Lower leg skin (tissue), 3 donors: ENCODE data around the gene CTLA4.

Experiments used
- CTCF ChIP-seq, 3 donors: fragments of 450-650 bp; IDR thresholded peaks; one replicate each; pipeline ENCODE4 v1.5.1; 2016; ENCODE audit warnings: antibody characterized with exemption in 3 of 3, mild to moderate bottlenecking in 3 of 3, moderate library complexity in 2 of 3
- POLR2A ChIP-seq, 2 donors: fragments of 450-650 bp; IDR thresholded peaks; one replicate each; pipeline ENCODE4 v1.6.1; 2016 to 2017; ENCODE audit warnings: antibody characterized with exemption in 2 of 2, mild to moderate bottlenecking in 1 of 2, moderate library complexity in 1 of 2

DNA sequence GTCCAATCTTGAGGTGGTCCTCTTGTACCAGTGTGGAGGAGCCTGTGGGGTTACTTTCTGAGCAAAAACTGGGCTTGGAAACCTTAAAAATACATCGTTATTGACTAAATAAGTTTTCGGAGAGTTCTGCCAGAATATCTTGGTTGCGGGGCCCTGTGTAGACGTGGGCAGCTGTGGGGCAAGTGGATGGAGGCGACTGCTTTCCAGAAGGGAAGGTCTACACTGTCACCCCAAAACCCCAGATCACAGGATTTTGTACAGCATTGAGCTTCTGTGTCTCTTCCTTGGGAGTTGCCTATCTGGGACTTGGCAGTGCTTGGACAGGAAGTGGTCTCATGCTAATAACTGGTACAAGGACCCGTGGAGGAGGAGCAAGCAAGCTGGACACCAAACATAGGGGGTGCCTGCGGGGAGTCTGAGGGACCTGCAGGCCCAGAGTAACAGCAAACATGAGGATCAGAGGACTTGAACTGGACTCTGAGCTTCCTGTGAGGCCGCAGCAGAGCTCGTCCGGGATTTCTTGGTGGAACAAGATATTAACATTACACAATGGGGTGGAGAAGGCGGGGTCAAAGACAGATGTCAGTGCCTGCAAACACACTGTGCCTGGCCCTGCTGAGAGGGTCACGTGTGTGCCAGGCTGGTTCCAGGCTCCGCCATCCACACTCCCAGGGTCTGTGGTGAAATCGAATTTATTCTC, 48.0 kb upstream of the CTLA4 start:
- TF ChIP-seq CTCF (IDR thresholded peaks at IDR 0.05) = no peak
- TF ChIP-seq POLR2A (IDR thresholded peaks at IDR 0.05) = no peak
